ENCODE measurements around the gene BMP2K.

Gene BMP2K

GRCh38 chr4:78870056-78870455, 93.9 kb downstream of the BMP2K start:
- H3K4me1 ChIP-seq: no peaks in the 10 kb centered on the region
- no peak overlapping the region for H3K4me3 ChIP-seq
- TF ChIP-seq, protein P1, sequence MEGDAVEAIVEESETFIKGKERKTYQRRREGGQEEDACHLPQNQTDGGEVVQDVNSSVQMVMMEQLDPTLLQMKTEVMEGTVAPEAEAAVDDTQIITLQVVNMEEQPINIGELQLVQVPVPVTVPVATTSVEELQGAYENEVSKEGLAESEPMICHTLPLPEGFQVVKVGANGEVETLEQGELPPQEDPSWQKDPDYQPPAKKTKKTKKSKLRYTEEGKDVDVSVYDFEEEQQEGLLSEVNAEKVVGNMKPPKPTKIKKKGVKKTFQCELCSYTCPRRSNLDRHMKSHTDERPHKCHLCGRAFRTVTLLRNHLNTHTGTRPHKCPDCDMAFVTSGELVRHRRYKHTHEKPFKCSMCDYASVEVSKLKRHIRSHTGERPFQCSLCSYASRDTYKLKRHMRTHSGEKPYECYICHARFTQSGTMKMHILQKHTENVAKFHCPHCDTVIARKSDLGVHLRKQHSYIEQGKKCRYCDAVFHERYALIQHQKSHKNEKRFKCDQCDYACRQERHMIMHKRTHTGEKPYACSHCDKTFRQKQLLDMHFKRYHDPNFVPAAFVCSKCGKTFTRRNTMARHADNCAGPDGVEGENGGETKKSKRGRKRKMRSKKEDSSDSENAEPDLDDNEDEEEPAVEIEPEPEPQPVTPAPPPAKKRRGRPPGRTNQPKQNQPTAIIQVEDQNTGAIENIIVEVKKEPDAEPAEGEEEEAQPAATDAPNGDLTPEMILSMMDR (IDR thresholded peaks at IDR 0.05): no peak
- DNase-seq: no peak
- no peaks in the 10 kb centered on the region for H3K27me3 ChIP-seq
- intact Hi-C loops (cut with DNase I; ENCODE audit: low total_unique reads): no loop called here
- H3K36me3 ChIP-seq: peaks cover 23 to 56% (median 47%) of the 10 kb centered on the region in 3 donors
- H3K27ac ChIP-seq: no peak overlapping the region
- H3K9me3 ChIP-seq: no peaks in the 10 kb centered on the region

DNA sequence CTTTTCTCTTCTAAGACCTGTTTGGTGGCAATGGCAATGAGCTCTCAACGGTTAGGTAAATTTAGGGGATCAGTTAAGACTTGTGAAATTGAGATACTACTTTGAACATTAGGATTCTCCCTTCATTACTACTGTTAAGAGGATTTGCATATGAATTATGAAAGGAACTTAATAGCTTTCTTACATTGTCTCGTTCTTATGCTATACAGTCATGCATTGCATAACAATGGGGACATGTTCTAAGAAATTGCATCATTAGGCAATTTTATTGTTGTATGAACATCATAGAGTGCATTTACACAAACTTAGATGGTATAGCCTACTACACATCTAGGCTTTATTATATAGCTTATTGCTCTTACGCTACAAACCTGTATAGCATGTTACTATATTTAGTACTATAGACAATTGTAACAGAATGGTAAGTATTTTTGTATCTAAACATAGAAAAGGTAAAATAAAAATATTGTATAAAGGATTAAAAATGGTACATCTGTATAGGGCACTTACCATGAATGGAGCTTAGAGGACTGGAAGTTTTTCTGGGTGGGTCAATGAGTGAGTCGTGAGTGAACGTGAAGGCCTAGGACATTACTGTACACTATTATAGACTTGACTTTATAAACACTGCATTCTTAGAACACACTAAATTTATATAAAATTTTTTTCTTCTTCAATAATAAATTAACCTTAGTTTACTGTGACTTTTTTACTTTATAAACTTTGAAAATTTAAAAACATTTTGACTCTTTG, 100.6 kb downstream of the BMP2K start:
- TF ChIP-seq, protein P1 (IDR thresholded peaks at IDR 0.05): no peak
- no peak overlapping the region for H3K27ac ChIP-seq
- intact Hi-C loops (cut with DNase I; ENCODE audit: low total_unique reads): no loop called here
- H3K27me3 ChIP-seq: no peaks in the 10 kb centered on the region
- H3K36me3 ChIP-seq: peaks cover 31 to 34% (median 32%) of the 10 kb centered on the region in 3 donors
- no peak overlapping the region for H3K4me3 ChIP-seq
- no peaks in the 10 kb centered on the region for H3K9me3 ChIP-seq
- no peak for DNase-seq
- no peaks in the 10 kb centered on the region for H3K4me1 ChIP-seq

GRCh38 chr4:78878031-78878430, 101.9 kb downstream of the BMP2K start:
- Histone ChIP-seq H3K4me1 (no peaks in the 10 kb centered on the region), H3K27me3 (no peaks in the 10 kb centered on the region), H3K36me3 (peaks cover 19 to 26% (median 20%) of the 10 kb centered on the region in 3 donors), H3K27ac (no peak overlapping the region), H3K9me3 (no peaks in the 10 kb centered on the region), H3K4me3 (no peak overlapping the region)
- intact Hi-C loops (cut with DNase I; ENCODE audit: low total_unique reads): no loop called here
- TF ChIP-seq, protein P1 (IDR thresholded peaks at IDR 0.05): no peak
- DNase-seq: no peak

- DNase-seq: no peak
- H3K27me3 ChIP-seq: no peaks in the 10 kb centered on the region
- H3K4me3 ChIP-seq: no peak overlapping the region
- TF ChIP-seq, protein P1 (IDR thresholded peaks at IDR 0.05): no peak
- no peaks in the 10 kb centered on the region for H3K9me3 ChIP-seq
- peaks cover 6 to 11% (median 8%) of the 10 kb centered on the region in 3 donors for H3K36me3 ChIP-seq
- no peak overlapping the region for H3K27ac ChIP-seq
- intact Hi-C loops (cut with DNase I; ENCODE audit: low total_unique reads): no loop called here
- peaks cover 0 to 11% (median 0%) of the 10 kb centered on the region in 4 donors for H3K4me1 ChIP-seq
These were observed 104.8 kb downstream of the BMP2K start for GRCh38 chr4:78880874-78881492.

GRCh38 chr4:78885598-78885997, 109.4 kb downstream of the BMP2K start:
- no peak overlapping the region for H3K27ac ChIP-seq

More at GRCh38 chr4:78885598-78885997, 109.4 kb downstream of the BMP2K start:
- Histone ChIP-seq H3K27me3 (no peaks in the 10 kb centered on the region), H3K4me3 (no peak overlapping the region), H3K9me3 (no peaks in the 10 kb centered on the region), H3K4me1 (peaks cover 0 to 15% (median 0%) of the 10 kb centered on the region in 4 donors), H3K36me3 (peaks cover 0 to 12% (median 0%) of the 10 kb centered on the region in 3 donors)
- TF ChIP-seq, protein P1 (IDR thresholded peaks at IDR 0.05): no peak
- DNase-seq: no peak
- intact Hi-C loops (cut with DNase I; ENCODE audit: low total_unique reads): no loop called here

Measured in tibial artery (tissue), 4 donors.